Measurements from ENCODE around the gene C2CD4A.
"Not testable (repeated sequence)": the region's sequence is repeated elsewhere in the genome, so short reads cannot be mapped to it uniquely, and the experiment has no call there.

The C2CD4A gene

GRCh38 chr15:62066663-62067447 lies at the start of gene C2CD4A:
TSS of gene C2CD4A (plus strand) at chr15:62066977. CDS start at chr15:62067614, 637 bp downstream.
- DNase-seq (ENCODE audit: low read depth in 2 of 2) = peak; percentile 34 to 36

GRCh38 chr15:62020576-62021160 lies 46.1 kb upstream of the C2CD4A start:
- no peak for DNase-seq (ENCODE audit: low read depth in 2 of 2)

GRCh38 chr15:62021991-62022600 lies 44.7 kb upstream of the C2CD4A start:
- DNase-seq (ENCODE audit: low read depth in 2 of 2) = no peak

DNA sequence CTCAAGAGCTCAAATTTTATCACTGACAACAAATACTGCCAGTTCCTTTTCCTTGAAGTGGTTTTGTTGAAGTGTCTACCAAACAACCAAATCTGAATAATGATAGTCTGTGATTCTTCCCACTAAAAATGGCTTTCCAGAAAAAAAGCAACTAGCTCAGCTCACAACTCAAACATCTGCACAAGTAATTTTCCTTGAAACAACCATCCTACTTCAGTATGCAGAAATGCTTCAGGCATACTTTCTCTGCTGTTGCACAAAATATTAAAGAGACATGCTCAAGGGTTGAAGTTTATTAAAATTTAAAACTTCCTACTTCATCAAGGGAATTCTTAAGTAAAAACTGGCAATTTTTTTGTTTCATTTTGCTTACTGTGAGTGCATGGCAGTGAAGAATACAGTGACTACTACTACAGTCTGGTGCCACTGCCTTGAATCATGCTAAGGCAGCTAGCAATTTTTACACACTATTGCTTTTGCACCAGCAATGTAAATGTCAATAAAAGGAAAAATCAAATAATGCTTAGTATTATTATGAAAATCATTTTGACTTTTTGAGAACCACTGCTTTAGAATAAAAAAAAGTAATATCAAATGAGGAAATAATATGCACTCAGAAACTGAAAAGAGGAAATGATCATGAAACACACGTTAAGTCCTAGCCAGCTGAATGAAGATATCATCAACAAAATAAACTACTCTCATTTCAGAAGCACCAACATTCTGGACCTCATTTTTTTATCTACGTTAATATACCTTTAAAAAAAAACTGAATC lies 40.1 kb upstream of the C2CD4A start:
- no peak for DNase-seq (ENCODE audit: low read depth in 2 of 2)

DNA sequence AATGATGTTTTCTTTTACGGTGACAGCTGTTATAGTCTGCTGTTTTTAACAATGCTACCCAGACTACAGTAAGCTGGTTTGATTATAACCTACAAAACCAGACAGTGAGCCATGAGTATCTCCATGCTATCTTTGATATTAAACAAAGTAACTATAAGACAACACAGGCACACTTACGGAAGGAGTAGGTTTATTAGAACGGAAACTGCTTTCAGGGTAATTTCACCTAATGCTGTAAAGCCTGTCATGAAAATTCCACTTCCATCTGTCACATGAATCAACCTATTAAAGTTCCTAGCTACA lies 39.6 kb upstream of the C2CD4A start:
- DNase-seq (ENCODE audit: low read depth in 2 of 2) = no peak

DNA sequence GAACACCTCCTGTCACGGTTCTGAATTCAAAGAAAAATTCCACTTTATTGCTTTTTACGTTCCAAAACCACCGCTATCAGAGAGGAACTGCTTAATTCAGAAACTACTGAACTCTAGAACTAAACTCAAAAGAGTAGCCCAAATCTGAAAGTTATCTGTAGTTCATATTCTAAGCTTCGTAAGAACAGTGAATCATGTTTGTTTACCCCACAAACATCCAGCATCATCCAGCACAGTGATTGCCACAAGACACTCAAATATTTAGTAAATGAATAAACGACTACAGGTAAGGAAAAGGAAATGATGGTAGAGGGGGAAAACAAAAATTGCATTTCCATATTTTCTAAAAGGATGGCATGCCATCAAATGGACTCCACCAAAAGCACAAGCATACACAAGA lies 38.9 kb upstream of the C2CD4A start:
- no peak for DNase-seq (ENCODE audit: low read depth in 2 of 2)

GRCh38 chr15:62035256-62035924 lies 31.4 kb upstream of the C2CD4A start:
- no peak for DNase-seq (ENCODE audit: low read depth in 2 of 2)

- DNase-seq (ENCODE audit: low read depth in 2 of 2) = no peak
These were observed 20.6 kb upstream of the C2CD4A start for GRCh38 chr15:62046078-62046743.

GRCh38 chr15:62047282-62047827 lies 19.4 kb upstream of the C2CD4A start:
- DNase-seq (ENCODE audit: low read depth in 2 of 2) = no peak

DNA sequence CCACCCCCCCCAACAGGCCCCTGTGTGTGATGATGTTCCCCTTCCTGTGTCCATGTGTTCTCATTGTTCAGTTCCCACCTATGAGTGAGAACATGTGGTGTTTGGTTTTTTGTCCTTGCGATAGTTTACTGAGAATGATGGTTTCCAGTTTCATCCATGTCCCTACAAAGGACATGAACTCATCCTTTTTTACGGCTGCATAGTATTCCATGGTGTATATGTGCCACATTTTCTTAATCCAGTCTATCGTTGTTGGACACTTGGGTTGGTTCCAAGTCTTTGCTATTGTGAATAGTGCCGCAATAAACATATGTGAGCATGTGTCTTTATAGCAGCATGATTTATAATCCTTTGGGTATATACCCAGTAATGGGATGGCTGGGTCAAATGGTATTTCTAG lies 18.5 kb upstream of the C2CD4A start:
- not testable (repeated sequence) for DNase-seq (ENCODE audit: low read depth in 2 of 2)

- DNase-seq (ENCODE audit: low read depth in 2 of 2) = no peak
These were observed 16.7 kb upstream of the C2CD4A start for GRCh38 chr15:62050115-62050514.

DNA sequence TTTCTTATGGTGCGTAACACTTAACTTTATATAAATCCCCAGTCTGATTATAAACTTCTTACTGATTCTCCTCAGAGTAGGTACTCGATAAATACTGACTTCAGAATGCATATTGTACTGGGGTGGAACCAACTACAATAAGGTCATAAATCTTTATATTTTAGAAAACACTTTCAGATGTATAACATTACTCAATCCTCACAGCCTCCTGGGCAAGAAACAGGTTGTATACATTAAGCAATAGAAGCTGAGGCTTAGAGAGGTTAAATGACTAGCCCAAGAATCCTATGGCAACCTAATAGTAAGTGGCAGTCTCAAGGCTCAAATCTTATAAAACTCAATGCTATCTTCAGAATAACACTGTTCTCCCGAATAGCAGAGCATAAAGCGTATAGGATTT lies 15.6 kb upstream of the C2CD4A start:
- DNase-seq (ENCODE audit: low read depth in 2 of 2) = no peak

GRCh38 chr15:62052713-62053112 lies 14.1 kb upstream of the C2CD4A start:
- DNase-seq (ENCODE audit: low read depth in 2 of 2) = no peak

DNA sequence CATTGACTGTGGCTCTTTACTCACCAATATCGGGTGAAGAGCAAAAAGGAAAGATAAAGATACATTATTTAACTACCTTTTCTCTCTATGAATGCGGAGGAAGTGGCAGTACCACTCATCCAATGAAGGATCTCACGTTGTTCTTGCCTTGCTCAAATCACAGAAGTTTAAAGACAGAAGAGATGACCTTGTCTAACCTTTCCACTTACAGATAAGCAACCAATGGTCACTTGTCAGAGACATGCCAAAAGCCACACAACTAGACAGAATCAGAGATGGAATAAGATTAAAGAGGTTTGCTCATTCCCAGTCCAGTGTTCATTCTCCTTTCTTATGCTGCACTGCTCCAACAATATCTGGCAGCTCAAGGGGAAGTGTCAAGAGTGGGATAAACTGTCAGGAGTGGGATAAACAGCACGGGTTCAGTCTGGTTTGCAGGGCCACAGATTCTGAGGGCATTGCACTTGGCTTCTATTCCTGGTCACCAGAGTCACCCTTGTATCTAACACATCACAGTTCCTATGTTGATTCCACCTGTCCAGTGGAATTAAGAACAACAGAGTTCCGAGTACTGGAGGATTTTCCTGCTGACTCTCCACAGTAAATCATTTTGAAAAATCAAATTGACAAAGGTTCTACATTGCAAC lies 13.2 kb upstream of the C2CD4A start:
- DNase-seq (ENCODE audit: low read depth in 2 of 2) = no peak

GRCh38 chr15:62054979-62055378 lies 11.8 kb upstream of the C2CD4A start:
- no peak for DNase-seq (ENCODE audit: low read depth in 2 of 2)

GRCh38 chr15:62057341-62057980 lies 9.3 kb upstream of the C2CD4A start:
- no peak for DNase-seq (ENCODE audit: low read depth in 2 of 2)

DNA sequence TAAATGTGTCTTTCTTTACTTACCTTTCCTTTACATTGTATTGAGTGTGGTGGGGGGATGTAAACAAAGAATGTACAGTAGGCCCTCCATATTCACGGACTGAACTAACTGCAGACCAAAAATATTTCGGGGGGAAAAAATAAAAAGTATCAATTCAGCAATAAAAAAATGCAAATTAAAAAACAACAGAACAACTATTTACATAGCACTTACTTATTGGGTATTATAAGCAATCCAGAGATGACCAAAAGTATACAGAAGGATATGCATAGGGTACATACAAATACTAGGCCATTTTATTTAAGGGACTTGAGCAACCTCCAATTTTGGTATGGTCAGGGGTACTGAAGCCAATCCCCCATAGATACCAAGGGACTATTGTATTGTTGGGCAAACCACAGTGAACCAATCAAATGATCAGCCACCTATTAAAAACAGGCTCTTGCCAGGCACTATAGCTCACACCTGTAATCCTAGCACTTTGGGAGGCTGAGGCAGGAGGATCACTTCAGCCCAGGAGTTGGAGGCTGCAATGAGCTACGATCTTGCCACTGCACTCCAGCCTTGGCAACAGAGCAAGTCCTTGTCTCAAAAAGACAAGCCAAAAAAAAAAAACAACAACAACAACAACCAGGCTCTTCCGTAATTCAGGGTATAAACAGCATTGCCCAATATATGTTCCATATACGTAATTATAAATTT lies 8.3 kb upstream of the C2CD4A start:
- no peak for DNase-seq (ENCODE audit: low read depth in 2 of 2)

DNA sequence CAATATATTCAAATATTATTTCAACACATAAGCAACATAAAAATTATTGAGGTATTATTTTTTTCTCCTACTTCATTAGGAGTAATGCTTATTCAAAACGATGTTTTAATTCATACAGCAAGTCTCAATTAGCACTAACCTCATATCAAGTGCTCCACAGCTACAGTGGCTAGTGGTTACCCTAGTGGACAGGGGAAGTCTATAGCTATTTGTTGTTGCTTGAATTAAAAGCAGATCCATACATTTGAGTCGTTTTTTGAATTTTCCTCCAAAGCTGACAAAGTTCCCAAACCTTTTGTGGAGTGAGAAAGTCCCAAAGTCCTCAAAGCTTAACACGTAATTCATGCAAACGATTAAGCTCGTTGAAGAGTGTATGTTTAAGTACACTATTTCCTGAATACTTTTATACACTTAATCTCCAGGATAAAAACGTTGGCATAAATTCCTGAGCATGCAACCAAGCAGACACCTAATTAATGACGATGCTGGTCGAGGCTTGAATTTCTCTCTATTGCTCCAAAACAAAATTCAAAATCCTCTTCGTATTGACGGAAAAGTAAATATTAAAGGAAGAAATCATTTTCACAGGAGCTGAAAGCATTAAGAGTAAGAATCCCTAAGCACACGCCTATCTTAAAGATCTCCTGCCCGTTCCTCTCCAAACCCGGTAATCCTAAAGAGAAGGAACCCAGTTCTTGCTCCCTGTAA lies 7.5 kb upstream of the C2CD4A start:
- no peak for DNase-seq (ENCODE audit: low read depth in 2 of 2)

GRCh38 chr15:62059816-62060112 lies 7.0 kb upstream of the C2CD4A start:
- DNase-seq (ENCODE audit: low read depth in 2 of 2) = peak; percentile 43 to 50

Data from stimulated activated CD8-positive, alpha-beta memory T cell treated with anti-CD3 and anti-CD28 coated beads, Interleukin-2, amount 100 ng/mL, for 48 hours (primary cell).